GM12872 (cell line): Measurements from ENCODE around the gene CSNK1A1.

Experiments
- CTCF ChIP-seq: IDR thresholded peaks from 3 replicates; pipeline ENCODE4 v1.5.1; 2011; ENCODE audit warnings: low read depth, mild to moderate bottlenecking, low read length, moderate library complexity; ENCODE audit not compliant: insufficient read depth

The CSNK1A1 gene

GRCh38 chr5:149550594-149551226, 529 bp downstream of the CSNK1A1 start:
- TF ChIP-seq CTCF: no peak

DNA sequence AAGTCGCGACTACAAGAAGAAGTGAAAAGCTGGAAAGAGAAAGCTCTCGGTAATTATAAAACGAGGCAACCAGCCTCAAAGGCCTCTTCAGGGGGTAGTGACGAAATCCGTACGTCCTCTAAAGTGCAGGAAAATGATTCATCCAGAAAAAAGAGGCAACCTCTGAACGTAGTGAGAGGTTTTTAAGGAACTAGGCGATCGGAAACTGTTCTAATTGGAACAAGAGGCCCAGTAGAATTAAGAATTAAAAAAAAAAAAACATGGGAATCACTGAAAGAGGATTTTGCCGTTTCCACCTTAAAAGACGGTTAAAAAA, 1.0 kb downstream of the CSNK1A1 start:
- TF ChIP-seq CTCF: no peak

DNA sequence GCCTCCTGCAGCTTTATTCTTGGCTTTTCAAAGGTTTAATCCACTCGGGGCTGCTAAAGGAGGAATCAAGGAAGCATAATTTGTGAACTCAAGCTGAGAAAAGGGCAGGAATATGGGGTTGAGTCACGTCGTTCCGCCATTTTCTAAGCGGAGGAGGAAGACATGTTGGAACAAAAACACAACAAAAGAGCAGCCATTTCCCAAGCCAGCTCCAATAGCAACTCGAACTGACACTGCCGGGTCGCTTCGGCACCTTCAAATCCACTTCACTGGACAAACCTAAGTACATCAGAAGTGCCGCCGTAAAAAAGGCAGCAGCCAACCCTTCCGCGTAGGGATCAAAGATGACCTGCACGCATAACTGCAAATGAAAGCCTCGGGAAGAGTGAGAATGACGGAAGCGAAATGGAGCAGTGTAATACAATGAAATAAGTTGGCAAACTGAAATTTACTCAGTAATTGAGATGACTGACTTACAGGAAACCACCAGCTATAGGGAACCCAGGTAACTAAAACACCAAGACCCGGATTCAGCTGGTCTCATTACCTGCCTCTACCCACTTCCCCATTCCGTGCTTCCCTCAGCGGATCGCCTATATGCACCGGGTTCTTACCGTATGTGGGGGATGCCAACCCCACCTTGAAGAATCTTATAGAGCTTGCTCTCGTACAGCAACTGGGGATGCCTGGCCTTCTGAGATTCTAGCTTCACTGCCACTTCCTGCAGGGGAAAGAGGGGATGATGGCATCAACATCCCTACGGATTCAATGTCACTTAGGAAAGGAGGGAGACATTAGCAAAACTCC, 1.6 kb downstream of the CSNK1A1 start:
- no peak for TF ChIP-seq CTCF

DNA sequence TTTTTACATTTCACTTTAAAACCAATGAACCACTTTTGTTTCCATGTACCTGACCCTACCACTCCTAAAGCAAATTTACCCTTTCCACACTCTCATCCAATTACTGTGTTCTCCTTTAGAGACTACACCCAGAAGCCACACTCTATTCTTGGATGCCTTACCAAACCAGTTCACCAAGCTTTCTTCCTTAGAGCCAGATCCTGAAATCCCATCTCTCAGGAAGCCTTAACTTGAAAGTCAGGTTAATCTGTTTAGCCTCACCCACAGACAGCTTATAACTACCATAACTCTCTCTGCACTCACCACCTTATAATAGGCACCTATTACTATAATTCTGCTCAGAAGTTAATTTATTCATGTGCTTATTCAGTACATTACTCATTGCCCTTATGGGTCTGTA, 4.3 kb downstream of the CSNK1A1 start:
- no peak for TF ChIP-seq CTCF

DNA sequence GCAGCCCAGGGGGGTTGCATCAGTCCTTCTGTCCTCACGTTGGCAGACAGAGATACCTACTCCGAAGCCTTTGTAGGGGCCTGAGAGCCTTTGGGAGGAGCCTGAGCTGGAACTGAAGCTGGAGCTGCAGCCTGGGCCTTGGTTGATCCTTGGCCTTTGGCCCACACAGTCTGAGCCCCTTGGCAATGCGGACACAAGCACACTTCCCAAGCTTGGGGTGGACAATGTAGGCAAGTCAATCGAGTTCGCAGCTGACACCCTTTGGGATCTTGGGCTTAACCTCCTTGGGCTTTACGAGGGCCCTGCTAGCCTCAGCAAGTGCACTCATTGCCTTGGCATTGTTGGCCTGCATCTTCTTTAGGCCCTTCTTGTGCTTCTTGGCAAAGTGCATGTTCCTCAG, 5.9 kb downstream of the CSNK1A1 start:
- TF ChIP-seq CTCF: no peak

GRCh38 chr5:149544028-149544420, 7.2 kb downstream of the CSNK1A1 start:
- no peak for TF ChIP-seq CTCF

GRCh38 chr5:149543361-149544027, 7.7 kb downstream of the CSNK1A1 start:
- TF ChIP-seq CTCF: no peak
